GM21786 (cell line): ENCODE results near the gene FBXO41.
"Not testable (repeated sequence)": the region's sequence is repeated elsewhere in the genome, so short reads cannot be mapped to it uniquely, and the experiment has no call there.

ENCODE experiments used
- ATAC-seq: cut with Tn5 transposase; IDR thresholded peaks from one replicate; pipeline ENCODE4 v1.9.1; 2021; ENCODE audit not compliant: unreplicated experiment

Gene FBXO41

DNA sequence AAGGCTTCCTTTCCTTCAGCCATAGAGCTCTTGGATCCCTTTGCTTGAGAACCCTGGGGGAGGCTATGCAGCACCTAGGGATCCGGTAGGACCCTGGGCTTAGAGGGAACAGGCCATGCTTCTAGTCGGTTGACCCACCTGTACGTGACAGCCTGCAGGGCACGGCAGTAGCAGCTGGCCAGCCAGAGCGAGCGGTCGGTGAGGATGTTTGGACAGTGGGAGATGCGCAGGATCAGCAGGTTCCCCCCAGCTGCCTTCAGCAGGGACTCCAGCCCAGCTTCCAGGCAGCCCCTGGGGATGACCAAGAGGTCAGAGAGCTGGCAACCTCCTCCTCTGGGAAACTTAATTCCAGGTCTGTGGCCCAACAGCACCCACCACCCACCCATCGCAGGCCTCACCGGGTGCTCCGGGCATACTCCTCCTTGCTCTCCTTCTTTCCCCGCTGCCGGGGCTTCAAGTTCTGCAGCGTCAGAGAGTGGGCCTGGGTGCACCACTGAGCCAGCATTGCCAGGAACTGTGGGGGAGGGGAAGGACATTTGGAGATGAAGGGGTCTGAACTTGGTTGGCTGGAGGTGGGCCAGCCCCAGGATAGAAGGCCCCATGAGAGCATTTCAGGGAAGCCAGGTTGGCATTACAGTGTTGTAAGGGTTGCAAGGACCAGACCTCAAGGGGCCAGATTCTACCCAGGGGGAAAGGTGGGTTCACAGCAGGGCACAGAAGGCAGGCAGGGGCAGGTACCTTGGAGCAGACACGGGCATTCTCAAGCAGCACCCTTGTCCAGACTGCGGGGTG, 20.5 kb downstream of the FBXO41 start:
- no peak for ATAC-seq

DNA sequence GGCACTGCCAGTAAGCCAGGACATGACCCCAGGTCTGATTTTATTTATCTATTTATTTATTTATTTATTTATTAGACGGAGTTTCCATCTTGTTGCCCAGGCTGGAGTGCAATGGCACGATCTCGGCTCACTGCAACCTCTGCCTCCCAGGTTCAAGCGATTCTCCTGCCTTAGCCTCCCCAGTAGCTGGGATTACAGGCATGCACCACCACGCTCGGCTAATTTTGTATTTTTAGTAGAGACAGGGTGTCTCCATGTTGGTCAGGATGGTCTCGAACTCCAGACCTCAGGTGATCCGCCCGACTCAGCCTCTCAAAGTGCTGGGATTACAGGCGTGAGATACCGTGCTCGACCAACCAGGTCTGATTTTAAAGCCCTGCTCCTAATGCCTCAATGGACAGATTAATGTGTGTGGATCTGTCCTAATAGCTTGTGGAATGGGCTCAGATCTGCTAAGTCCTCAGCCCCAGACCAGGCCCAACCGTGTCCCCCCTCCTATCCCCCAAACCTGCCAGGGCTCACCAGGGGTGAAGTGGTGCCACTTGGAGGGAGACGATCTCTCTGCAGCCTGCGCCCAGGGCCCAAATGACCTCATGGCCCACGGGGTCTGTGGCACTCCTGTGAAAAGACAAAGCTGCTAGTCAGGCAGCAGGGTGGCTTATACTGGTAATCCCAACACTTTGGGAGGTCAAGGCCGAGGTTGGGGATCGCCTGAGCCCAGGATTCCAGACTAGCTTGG, 21.4 kb downstream of the FBXO41 start:
- ATAC-seq: not testable (repeated sequence)

DNA sequence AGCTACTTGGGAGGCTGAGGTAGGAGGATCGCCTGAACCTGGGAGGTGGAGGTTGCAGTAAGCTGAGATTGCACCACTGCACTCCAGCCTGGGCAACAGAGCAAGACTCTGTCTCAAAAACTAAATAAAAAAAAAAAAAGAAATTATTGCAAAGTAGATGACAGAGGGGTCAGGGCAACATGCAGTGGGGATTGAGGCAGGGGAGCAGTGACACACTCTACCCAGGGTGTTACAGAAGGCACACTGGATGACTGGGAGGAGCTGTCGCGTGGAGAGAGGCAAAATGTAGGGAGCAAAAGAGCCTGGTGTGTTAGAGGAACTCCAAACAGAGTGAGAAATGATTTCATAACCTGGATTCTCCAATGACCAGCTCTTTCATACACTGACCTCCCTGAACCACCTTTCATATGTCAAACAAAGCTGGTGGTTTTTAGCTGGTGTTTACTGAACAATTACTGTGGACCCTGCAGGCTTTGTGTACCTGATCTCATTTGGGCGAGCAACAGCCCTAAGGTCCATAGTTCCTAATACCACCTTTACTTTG, 22.1 kb downstream of the FBXO41 start:
- ATAC-seq: no peak

DNA sequence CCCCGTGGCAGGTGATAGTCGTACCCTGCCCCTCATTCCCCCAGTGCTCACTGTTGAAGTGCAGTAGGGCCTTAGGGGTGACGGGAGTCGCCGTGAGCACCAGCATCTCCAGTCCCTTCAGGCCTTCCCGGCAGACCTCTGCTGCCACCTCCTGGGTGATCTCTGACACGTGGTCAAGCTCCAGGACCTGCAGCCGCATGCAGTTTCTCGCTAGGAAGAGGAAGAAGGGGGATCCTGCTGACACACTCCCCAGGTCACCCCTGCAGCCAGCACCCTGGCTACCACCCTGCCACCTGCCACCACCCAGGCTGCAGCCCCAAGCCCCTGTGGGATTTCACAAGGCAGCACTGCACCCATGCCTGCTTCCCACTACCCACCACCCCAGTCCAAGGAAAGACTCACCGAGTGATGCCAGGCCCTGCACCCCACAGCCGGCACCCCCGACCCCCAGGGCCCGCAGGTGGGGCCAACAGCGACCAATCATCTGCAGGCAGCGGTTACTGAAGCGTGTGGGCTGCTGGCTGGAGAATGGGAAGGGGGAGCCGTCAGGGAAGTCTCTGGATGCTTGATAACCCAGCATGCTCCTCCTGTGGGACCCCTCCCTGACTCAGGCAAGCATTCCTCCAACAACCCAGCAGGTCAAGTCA, 23.8 kb downstream of the FBXO41 start:
- no peak for ATAC-seq

DNA sequence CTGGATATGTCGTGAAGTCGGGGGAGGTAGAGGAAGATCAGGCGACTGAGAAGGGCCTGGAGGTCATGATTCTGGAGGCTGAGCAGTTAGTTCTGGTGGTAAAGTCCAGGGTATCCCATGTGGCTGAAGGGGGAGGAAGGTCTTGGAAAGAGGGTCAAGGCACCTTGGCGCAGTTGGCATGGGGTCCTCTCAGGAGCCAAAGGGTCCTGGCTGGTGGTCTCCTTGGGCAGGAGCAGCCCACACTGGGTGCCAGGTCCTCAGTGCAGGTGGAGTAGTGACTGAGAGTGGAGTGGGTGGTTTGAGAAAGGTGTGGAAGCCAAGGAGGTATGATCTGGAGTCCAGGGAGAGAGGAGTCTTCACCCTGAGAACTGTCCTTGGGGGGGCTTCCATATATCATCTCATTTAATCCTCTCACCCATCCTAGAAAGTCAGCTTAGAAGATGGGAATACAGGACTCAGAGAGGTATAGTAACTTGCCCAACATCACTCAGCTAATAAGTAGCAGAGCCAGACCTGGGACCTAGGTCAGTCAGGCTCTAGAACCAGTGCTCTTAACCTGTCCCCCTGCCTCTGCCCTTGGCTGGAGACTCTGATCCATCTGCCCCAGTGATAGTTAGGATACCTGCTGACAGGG, 24.5 kb downstream of the FBXO41 start:
- no peak for ATAC-seq

DNA sequence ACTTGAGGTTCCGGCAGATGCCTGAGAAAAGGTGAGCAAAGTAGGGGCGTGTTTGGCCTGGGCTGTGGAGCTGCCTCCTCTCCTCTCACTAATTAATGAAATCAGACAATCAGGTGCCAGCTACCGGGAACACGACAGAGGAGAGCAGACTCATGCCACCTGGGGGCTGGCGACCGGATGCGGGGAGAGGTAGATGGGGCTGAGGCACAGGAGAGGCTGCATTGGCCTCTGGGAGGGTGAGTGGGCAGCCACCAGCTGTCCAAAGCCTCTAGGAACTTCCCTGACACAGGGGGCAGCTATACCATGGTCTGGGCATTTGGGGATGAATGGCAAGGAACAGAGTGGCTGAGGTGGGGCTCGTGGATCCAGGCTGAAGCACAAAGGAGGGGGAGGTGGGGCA, 25.0 kb downstream of the FBXO41 start:
- ATAC-seq: no peak

DNA sequence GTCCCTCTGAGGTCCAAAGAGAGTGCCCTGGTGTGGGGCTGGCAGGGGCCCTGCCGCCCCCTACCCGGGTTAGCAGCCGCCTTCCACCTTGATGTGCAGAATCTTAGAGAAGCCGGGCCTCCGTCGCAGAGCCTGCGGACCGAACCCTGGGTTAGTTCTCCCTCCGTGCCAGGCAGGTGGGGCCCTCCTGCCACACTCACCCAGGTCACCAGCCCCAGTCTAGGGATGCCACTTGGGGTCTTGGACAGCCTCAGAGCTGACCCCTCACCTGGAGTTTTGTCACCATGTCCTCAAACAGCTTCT, 25.4 kb downstream of the FBXO41 start:
- no peak for ATAC-seq

DNA sequence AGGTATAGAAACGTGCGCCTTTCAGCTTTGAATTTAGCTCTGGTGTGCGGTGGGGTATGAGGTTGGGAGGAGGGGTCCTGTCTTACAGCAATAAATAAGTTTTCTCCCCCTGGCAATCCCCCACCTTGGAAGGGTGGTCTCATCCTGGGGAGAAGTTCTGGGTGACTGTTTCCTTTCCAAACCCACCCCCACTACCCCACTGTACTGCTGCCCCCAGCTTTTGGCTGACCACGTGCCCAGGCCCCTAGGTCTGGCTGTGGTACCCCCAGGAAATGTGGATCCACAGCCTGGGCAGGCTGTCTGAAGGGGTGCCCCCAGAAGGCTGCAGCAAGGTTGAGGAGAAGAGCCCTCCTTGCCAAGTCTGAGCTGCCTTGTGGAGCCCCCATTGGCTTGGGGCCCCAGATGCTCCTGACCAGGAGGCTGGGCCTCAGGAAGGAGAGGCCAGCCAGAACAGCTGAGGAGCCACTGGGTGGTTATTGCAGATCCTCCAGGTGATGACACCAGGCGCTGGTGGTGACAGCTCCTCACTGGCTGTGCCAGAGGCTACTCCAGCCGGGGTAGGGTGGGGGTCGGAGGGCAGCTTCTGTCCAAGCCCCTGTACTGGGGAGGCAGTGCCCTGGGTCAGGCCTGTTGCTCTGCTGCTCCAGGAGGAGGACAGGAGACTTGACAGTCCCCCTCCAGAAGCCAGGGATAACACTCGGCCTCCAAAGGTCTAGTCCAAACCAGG, 25.9 kb downstream of the FBXO41 start:
- ATAC-seq: no peak

DNA sequence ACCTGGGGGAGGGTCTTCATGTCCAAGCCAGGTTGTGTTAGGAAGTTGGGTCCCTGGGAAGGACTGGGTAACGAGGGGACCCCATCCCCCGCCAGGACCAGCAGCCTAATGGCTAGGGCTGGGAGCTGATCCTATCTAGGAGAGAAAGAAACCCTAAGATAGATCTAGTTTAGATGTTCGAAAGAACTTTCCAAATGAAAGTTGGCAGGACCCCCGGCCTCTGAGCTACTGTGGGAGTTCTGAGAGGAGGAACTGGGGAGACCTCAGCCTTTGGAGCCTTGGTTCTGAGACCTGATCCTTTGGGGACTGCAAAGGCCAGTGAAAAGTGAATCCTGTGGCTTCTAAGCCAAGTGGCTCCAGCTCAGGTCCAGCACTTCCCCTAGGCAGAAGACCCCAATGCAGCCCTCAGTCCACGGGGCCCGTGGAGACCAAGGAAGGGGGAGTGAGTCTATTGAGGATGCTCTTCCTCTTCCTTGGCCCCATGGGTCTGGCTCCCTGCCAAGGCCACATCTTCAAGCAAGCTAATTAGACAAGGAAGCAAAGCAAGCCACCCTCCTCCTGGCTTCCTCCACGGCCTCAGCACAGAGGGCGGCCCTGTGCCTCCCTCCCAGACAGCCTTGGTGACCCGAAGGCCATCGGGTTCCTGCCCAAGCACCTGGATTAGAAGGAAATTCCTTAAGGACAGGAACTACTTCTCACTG, 26.7 kb downstream of the FBXO41 start:
- no peak for ATAC-seq

DNA sequence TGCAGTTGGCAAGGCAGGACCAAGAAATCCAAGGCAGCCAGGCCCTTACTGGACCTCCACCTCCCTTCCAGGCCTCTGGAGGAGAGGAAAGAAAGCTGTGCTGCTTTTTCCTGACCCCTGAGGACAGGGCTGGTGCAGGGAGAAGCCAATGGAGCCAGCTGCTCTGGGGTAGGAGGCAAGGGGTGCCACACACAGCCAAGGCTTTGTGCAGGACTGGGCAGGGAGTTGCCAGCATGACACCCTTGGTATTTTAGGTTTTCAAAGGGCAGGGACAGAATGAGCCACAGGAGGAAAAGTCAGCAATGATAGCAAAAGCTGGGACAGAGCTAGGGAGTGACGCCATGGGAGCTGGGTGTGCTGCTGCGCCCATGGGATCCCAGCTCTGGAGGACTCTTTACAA, 27.3 kb downstream of the FBXO41 start:
- ATAC-seq: no peak

DNA sequence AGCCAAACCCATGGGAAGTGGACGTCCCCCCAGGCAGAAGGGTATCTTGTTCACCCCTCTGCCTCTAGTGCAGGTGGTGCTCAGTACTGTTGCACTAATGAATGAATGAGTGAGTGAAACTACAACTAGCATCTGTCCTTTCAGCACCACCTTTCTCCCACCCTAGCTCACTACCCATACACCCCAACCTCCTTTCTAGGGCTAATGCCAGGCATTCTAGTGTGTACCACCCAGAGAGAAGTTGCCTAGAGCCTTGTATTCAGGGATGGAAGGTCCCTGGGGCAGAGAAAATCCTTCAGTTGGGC, 27.7 kb downstream of the FBXO41 start:
- ATAC-seq: no peak

DNA sequence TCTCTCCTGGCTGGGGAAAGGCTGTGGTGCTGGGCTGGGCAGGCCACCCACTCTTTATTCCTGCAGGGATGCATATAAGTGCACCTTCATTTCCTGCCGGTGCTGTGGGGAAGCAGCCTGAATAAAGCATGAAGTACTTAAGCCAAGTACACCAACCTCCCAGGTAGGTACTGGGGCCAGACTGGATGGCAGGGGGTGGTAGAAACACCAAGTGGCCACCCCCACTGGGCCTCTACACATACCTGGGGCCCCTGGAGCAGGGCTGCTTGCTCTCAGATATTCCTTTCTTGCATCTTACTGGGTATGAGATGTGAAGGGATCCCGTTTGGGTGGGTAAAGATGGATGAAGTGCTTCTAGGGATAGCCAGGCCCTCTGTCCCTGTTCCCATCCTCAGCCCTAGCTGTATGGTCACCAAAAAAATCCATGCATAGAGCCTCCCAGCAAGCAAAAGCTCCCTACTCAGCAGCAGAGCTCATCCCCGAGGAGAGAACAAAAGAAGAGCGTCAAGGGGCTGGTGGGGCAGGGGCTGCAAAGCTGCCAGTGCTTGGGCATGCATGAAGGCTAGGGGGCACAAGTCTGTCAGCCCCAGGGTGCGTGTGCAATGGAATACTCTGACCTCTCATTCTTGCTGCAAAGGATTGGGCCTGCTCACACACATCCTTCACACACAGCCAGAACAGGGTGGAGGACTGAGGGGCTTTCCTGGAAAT, 28.2 kb downstream of the FBXO41 start:
- ATAC-seq: no peak

DNA sequence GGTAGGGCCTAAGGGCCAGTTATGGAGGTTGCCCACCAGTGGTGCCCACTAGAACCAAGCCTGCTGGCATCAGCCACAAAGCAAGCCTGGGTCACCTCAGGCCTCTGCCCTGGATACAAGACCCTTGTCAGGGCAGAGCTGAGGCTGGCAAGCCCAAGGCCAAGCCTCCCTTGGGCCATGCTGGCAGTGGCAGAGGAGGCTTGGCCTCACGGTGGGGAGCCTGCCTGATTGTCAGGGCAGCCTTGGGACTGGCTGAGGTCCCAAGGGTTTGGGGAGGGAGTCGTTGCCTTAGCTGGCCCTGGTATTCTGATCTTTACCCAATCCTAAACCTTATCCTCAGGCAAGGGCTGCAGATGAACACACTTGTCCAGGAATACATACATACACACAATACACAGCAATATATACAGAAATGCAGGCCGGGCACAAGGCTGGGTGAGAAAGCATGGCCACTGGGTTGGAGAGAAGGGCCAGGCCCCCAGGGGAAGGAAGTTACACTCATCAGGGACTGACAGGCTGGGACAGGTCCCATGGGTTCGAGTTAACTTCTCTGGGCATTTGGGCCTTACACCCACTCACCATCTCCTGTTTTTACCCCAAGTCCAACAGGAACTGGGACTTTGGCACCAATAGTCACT, 29.2 kb downstream of the FBXO41 start:
- ATAC-seq: no peak

DNA sequence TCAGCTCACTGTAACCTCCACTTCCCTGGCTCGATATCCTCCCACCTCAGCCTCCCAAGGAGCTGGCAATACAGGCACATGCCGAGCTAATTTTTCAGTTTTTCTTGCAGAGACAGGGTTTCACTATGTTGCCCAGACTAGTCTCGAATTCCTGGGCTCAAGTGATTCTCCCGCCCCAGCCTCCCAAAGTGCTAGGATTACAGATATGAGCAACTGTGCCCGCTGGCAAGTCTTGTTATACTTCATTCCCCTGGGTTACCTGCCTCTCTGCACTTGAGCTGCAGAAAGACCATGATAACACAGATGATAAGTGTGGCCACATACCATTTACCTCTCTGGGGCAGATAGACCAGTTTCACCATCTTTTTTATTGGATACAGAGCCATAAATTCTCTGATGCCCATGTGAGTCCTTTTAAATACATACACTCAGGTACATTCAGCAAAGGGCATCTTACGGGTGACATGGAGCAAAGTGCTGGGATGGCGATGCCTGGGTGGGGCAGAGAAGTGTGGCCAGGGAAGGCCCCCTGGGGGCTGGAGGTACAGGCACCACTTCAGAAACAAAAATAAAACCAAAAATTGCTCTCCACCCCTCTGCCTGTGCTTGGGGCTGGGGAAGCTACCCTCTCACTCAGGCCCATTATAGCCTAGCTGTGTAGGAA, 29.8 kb downstream of the FBXO41 start:
- no peak for ATAC-seq

DNA sequence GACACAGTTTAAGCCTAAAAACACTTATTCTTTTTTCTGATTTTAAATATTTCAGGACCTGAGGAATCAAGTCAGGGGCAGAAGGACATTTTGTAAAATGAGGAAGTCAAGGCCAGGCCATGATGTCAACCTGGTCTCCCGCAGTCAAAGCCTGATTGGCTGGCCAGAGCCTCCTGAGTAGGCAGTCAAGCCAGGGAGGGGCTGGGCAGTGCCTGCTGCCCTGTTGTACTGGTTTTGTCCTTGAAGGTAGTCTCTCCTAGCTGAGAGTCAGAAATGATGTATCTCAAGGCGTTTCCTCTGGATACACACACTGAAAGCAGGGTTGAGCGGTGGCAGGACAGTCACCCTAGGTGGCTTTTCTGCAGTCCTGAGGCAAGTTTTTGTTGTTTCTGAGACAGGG, 30.4 kb downstream of the FBXO41 start:
- no peak for ATAC-seq

DNA sequence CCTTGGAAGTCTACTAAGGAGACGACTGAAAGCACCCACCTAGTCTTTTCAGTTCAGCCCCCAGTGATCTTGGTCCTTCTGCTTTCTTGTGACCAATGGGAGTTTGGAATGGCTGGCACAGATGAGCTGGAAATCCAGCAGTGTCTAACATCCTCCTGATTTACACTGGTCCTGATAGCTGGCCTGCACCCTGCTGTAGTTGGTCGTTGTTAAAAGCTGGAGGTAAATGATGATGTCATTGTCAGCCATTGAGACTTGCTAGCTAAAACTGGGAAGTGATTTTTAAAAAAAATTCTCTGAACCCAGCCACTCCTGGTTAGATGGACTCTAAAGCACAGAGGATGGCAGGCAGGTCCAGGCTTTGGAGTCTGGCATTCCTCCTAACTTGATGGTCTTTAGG, 30.9 kb downstream of the FBXO41 start:
- no peak for ATAC-seq

DNA sequence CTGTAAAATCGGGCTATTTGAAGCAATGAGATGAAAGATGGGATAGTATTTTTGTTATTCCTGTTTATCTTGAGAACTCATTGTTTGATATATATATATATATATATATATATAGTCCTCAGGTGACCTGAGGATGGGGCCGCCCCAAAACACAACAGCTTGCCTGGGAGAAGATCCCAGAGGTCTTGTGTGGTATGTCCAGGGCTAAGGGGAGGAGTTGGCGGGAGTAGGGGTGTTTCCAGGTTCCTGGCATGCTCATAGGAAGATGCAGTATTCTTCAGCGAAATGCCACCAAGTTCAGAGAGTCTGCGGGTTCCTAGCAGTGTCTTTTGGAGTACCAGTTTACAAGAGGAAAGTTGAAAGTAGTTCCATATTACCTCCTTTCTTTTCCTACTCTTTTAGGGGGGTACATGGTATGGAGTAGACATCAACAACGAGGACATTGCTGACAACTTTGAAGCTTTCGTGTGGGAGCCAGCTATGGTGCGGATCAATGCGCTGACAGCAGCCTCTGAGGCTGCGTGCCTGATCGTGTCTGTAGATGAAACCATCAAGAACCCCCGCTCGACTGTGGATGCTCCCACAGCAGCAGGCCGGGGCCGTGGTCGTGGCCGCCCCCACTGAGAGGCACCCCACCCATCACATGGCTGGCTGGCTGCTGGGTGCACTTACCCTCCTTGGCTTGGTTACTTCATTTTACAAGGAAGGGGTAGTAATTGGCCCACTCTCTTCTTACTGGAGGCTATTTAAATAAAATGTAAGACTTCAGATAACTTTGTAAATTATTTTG, 31.8 kb downstream of the FBXO41 start:
- no peak for ATAC-seq
